A549 treated with Mapracorat at 1 μM for 4 hours (cell line): ENCODE measurements around the gene TXNDC15. TPM values are rescaled to one million over a fixed set of nuclear protein-coding genes. Genes with fewer than 3 reads are reported as not detected.

ENCODE experiments used
- total RNA-seq: library from RNA; stranded (reverse); fragments of 200-300 nt; extraction: Qiagen RNA extraction; gene quantifications from 5 replicates; pipeline ENCODE4 v1.2.3, GENCODE V29; 2022

The TXNDC15 gene
- total RNA-seq = 42.9 to 51.8 TPM (median 50.2 TPM) in 5 replicates

GRCh38 chr5:134873987-134874830 is at the start of gene TXNDC15:
Gene TXNDC15, plus strand, starts transcription at chr5:134874371. Its CDS starts 57 bp downstream, at chr5:134874428.

GRCh38 chr5:134845852-134846640 is 28.1 kb upstream of the TXNDC15 start, which contains the start of gene C5orf24:
Gene C5orf24, plus strand, starts transcription at chr5:134845968. Its CDS starts 8,933 bp downstream, at chr5:134854901.

DNA sequence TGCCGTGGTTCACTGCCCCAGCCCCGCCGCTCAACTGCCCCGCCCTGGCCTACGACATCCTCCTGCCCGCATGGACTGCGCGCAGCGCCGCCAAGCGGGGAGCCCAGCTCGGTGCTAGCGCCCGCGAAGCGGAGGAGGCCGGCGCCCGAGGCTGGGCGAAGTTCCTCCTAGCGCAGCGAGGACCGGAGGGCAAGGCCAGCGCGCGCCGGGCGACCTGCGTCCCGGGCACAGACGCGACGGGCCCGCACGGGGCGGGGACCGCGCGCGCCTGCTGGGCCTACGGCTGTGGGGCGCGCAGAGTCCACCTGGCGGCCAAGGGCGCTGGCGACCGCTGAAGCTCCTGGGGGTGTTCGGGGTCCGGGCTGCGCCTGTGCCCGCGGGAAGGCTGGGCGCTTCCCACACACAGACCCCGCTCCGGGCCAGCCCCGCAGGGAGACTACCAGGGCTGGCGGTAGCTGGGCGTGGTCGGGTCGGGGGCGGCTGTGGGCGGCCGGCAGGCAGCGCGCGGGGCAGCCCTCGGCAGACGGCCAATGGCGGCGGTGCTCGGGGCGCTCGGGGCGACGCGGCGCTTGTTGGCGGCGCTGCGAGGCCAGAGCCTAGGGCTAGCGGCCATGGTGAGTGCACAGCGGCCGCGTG is 30.6 kb downstream of the TXNDC15 start, which contains the start of gene PCBD2:
PCBD2 (plus strand) TSS at position 522 of the 636 bp plus-strand sequence; CDS start at position 531, 9 bp downstream.

Other genes with a start within 250 kb of the TXNDC15 start
- 43.7 to 69.4 TPM (median 46.8 TPM) in 5 replicates for gene SAR1B, start 241.5 kb upstream of the TXNDC15 start, total RNA-seq
- gene SEC24A, start 225.6 kb upstream of the TXNDC15 start, total RNA-seq = 11.3 to 15.7 TPM (median 13.4 TPM) in 5 replicates
- gene CAMLG, start 135.8 kb upstream of the TXNDC15 start, total RNA-seq = 23.5 to 29.6 TPM (median 26.1 TPM) in 5 replicates
- gene DDX46, start 115.6 kb upstream of the TXNDC15 start, total RNA-seq = 51.4 to 68.6 TPM (median 62.7 TPM) in 5 replicates
- gene C5orf24, start 28.4 kb upstream of the TXNDC15 start, total RNA-seq = 18.2 to 28.2 TPM (median 25.3 TPM) in 5 replicates
- gene PCBD2, start 30.8 kb downstream of the TXNDC15 start, total RNA-seq = 9.5 to 11.9 TPM (median 10.6 TPM) in 5 replicates
- gene CATSPER3, start 93.5 kb downstream of the TXNDC15 start, total RNA-seq = 0.22 to 0.41 TPM (median 0.37 TPM) in 5 replicates
- 18.7 to 34.0 TPM (median 30.8 TPM) in 5 replicates for gene PITX1, start 159.9 kb downstream of the TXNDC15 start, total RNA-seq